Astrocyte of the spinal cord (primary cell): ENCODE measurements around the gene ADNP.

Experiments used
- DNase-seq: peaks from one replicate; pipeline ENCODE4 v3.0.0; 2011; ENCODE audit warnings: low read depth, low spot score
- H3K4me3 ChIP-seq: 2 replicates; pipeline ENCODE4 v1.5.1; 2011; ENCODE audit warnings: low read depth, mild to moderate bottlenecking, low read length, moderate library complexity
- CTCF ChIP-seq: IDR thresholded peaks from 2 replicates; pipeline ENCODE4 v1.5.1; 2012; ENCODE audit warnings: low read depth, mild to moderate bottlenecking, low read length, inconsistent platforms
- in situ Hi-C: cut with HindIII; loops from 2 replicates; pipeline ENCODE4 v1.10.0; 2017; ENCODE audit warnings: low sequenced_read_pairs

Gene ADNP

GRCh38 chr20:50916257-50916656 is 15.0 kb downstream of the ADNP start:
- no peak overlapping the region for H3K4me3 ChIP-seq
- no peak for TF ChIP-seq CTCF
- no peak for DNase-seq
- in situ Hi-C loops: no loop called here

GRCh38 chr20:50915424-50915823 is 15.8 kb downstream of the ADNP start:
- no peak for TF ChIP-seq CTCF
- no peak for DNase-seq
- H3K4me3 ChIP-seq: no peak overlapping the region
- in situ Hi-C loops: no loop called here

GRCh38 chr20:50913690-50914375 is 17.4 kb downstream of the ADNP start:
- DNase-seq: peak; percentile 65
- in situ Hi-C loops: no loop called here
- TF ChIP-seq CTCF: no peak
- H3K4me3 ChIP-seq: no peak overlapping the region

- no peak for DNase-seq
- in situ Hi-C loops: no loop called here
- no peak for TF ChIP-seq CTCF
- H3K4me3 ChIP-seq: no peak overlapping the region
These were observed 19.5 kb downstream of the ADNP start for GRCh38 chr20:50911716-50912115.

- DNase-seq: peak; percentile 55
- H3K4me3 ChIP-seq: no peak overlapping the region
These were observed 20.2 kb downstream of the ADNP start for GRCh38 chr20:50911030-50911429.

GRCh38 chr20:50909413-50909812 is 21.8 kb downstream of the ADNP start:
- TF ChIP-seq CTCF: no peak
- in situ Hi-C loops: no loop called here
- H3K4me3 ChIP-seq: no peak overlapping the region
- DNase-seq: no peak

More at GRCh38 chr20:50911030-50911429, 20.2 kb downstream of the ADNP start:
- in situ Hi-C loops: no loop called here
- TF ChIP-seq CTCF: no peak
